K562 (cell line): Measurements from ENCODE around the gene REM2. TPM values are rescaled to one million over a fixed set of nuclear protein-coding genes. Genes with fewer than 3 reads are reported as not detected.
A peak's percentile ranks its signal among the peaks of the same experiment; 100 is the strongest.

ENCODE experiments used
- AFF1 ChIP-seq, 2 experiments: fragments of 450-650 bp; IDR thresholded peaks; 2 replicates each; pipeline ENCODE4 v1.6.1; 2018; ENCODE audit warnings: mild to moderate bottlenecking in 2 of 2, low read depth in 1 of 2; ENCODE audit not compliant: partially characterized antibody in 2 of 2
- CBX1 ChIP-seq: sonication (generic); IDR thresholded peaks from 2 replicates; pipeline ENCODE4 v1.6.1; 2016; ENCODE audit warnings: antibody characterized with exemption, low read depth, mild to moderate bottlenecking
- CHAMP1 ChIP-seq: fragments of 450-650 bp; IDR thresholded peaks from 2 replicates; pipeline ENCODE4 v1.6.1; 2016; ENCODE audit warnings: mild to moderate bottlenecking
- HDAC3 ChIP-seq: fragments of 450-650 bp; IDR thresholded peaks from 2 replicates; pipeline ENCODE4 v1.6.1; 2018; ENCODE audit warnings: borderline replicate concordance, mild to moderate bottlenecking, moderate library complexity; ENCODE audit not compliant: partially characterized antibody
- NFYB ChIP-seq: IDR thresholded peaks from 2 replicates; pipeline ENCODE4 v1.6.1; 2011; ENCODE audit warnings: mild to moderate bottlenecking, moderate library complexity; ENCODE audit not compliant: insufficient read length; ENCODE audit errors: extremely low read depth
- NR0B1 ChIP-seq: fragments of 450-650 bp; IDR thresholded peaks from one replicate; pipeline ENCODE4 v1.6.1; 2018; ENCODE audit warnings: mild to moderate bottlenecking, moderate library complexity; ENCODE audit not compliant: partially characterized antibody
- OTX1 ChIP-seq: fragments of 450-650 bp; formaldehyde crosslinking; IDR thresholded peaks from 2 replicates; pipeline ENCODE4 v1.4.0; 2022; ENCODE audit warnings: mild to moderate bottlenecking
- TRIM25 ChIP-seq: fragments of 450-650 bp; IDR thresholded peaks from 2 replicates; pipeline ENCODE4 v1.7.0; 2016; ENCODE audit warnings: borderline replicate concordance
- UBTF ChIP-seq, 2 experiments: IDR thresholded peaks; 2 replicates each; pipeline ENCODE4 v1.6.1; 2012; ENCODE audit warnings: improper control_type of control experiment in 2 of 2, low read depth in 2 of 2, low read length in 2 of 2, borderline replicate concordance in 1 of 2
- ZBTB9 ChIP-seq: fragments of 450-650 bp; formaldehyde crosslinking; IDR thresholded peaks from 2 replicates; pipeline ENCODE4 v1.4.0; 2020; ENCODE audit warnings: mild to moderate bottlenecking, moderate library complexity
- ZNF165 ChIP-seq: fragments of 250-450 bp; sonication (Bioruptor Pico); IDR thresholded peaks from 2 replicates; pipeline ENCODE4 v1.4.0; 2020; ENCODE audit warnings: borderline replicate concordance
- ZNF217 ChIP-seq: sonication (generic); formaldehyde crosslinking; IDR thresholded peaks from 2 replicates; pipeline ENCODE4 v1.8.0; 2022; ENCODE audit warnings: mild to moderate bottlenecking, missing genetic modification reagents
- polyA plus RNA-seq, 8 experiments: library from polyadenylated mRNA; depleted of rRNA in 4 of 8; stranded (reverse) in 5 of 8; unstranded in 3 of 8; fragments of >200 nt; fragmentation: Nextera tagmentation in 2 of 8; fragmentation: Illumina TruSeq in 1 of 8; extraction: Ambion mirVana in 2 of 8; extraction: Trizol in 1 of 8; gene quantifications; 2 replicates each; pipeline versions ENCODE4 v1.2.1 to v1.2.3, GENCODE V29; 2011 to 2014; ENCODE audit warnings: inconsistent platforms in 1 of 8, missing spikeins in 1 of 8
- total RNA-seq, 7 experiments: library from RNA; depleted of rRNA in 6 of 7; stranded (reverse); fragments of >200 nt in 6 of 7; fragmentation: Illumina TruSeq in 2 of 7; extraction: Trizol in 2 of 7; gene quantifications; 2 replicates each; pipeline versions ENCODE4 v1.2.1 to v1.2.3, GENCODE V29; 2011 to 2021; ENCODE audit warnings: low replicate concordance in 1 of 7

REM2 gene
- total and polyA plus RNA-seq, 9 of the 15 experiments (the other 6 are each of a cell fraction or from before 2014, with no cell fraction given), result 0.18 to 1.0 (median 0.38) TPM

- TF ChIP-seq UBTF (IDR thresholded peaks at IDR 0.05; ENCODE audit: borderline replicate concordance in 1 of 2, low read depth in 2 of 2, low read length in 2 of 2) (no peak), OTX1 (CRISPR knock-in tag) (no peak), ZNF217 (CRISPR knock-in tag) (no peak), CBX1 (no peak), ZNF165 (CRISPR knock-in tag) (no peak), TRIM25 (peak; percentile 100), HDAC3 (no peak), ZBTB9 (no peak), NR0B1 (no peak), CHAMP1 (no peak), AFF1 (IDR thresholded peaks at IDR 0.05; ENCODE audit: low read depth in 1 of 2, partially characterized antibody in 2 of 2) (peak in 1 of 2 experiments; percentile 18), NFYB (no peak)
Measured at GRCh38 chr14:22887260-22887989, 4.4 kb downstream of the REM2 start (continued).
